CD4-positive, CD25-positive, alpha-beta regulatory T cell (primary cell): Measurements from ENCODE around the gene PTH1R. TPM values are rescaled to one million over a fixed set of nuclear protein-coding genes. Genes with fewer than 3 reads are reported as not detected.

Experiments
- ATAC-seq, 2 donors: fragments of 150-1000 bp; cut with Tn5 transposase; one replicate each; pipeline ENCODE4 v1.10.0; 2021; ENCODE audit warnings: low read depth in 2 of 2, moderate number of reproducible peaks in 2 of 2, moderate library complexity in 1 of 2
- DNase-seq, 3 donors: peaks; one replicate each; pipeline versions ENCODE4 v3.0.0 to v3.0.0-alpha.2; 2012 to 2022; ENCODE audit warnings: mixed read lengths in 1 of 3
- H3K27ac ChIP-seq: one replicate; pipeline ENCODE4 v1.7.0; 2013; ENCODE audit warnings: mild to moderate bottlenecking, low read length; ENCODE audit not compliant: insufficient read depth, poor library complexity, severe bottlenecking
- H3K27me3 ChIP-seq: one replicate; pipeline ENCODE4 v1.7.0; 2013; ENCODE audit warnings: low read length; ENCODE audit not compliant: control insufficient read depth, insufficient read depth
- H3K36me3 ChIP-seq: one replicate; pipeline ENCODE4 v1.7.0; 2013; ENCODE audit warnings: mild to moderate bottlenecking, low read length, moderate library complexity; ENCODE audit not compliant: control insufficient read depth, insufficient read depth
- H3K4me1 ChIP-seq: 2 replicates; pipeline ENCODE4 v1.7.0; 2013; ENCODE audit warnings: mild to moderate bottlenecking, low read length; ENCODE audit not compliant: insufficient read depth, control insufficient read depth, poor library complexity, severe bottlenecking
- H3K4me3 ChIP-seq: one replicate; pipeline ENCODE4 v1.7.0; 2013; ENCODE audit warnings: low read depth, mild to moderate bottlenecking, low read length, moderate library complexity
- H3K9me3 ChIP-seq, 2 experiments: 1 replicate in 1 of 2; 2 replicates in 1 of 2; pipeline ENCODE4 v1.7.0; 2013; ENCODE audit warnings: low read length in 2 of 2, mild to moderate bottlenecking in 1 of 2, moderate library complexity in 1 of 2; ENCODE audit not compliant: control insufficient read depth in 2 of 2
- H3K27ac Mint-ChIP-seq, 3 donors: one replicate each; pipeline ENCODE4 v1.8.0; 2020 to 2022; ENCODE audit warnings: mild to moderate bottlenecking in 3 of 3, mixed read lengths in 3 of 3, moderate library complexity in 2 of 3
- H3K27me3 Mint-ChIP-seq: one replicate; pipeline ENCODE4 v1.8.0; 2022; ENCODE audit warnings: mild to moderate bottlenecking, mixed read lengths
- H3K36me3 Mint-ChIP-seq: one replicate; pipeline ENCODE4 v1.8.0; 2020; ENCODE audit warnings: mixed read lengths
- H3K4me1 Mint-ChIP-seq, 4 donors: one replicate each; pipeline ENCODE4 v1.8.0; 2020 to 2022; ENCODE audit warnings: mixed read lengths in 4 of 4, mild to moderate bottlenecking in 1 of 4
- H3K4me3 Mint-ChIP-seq, 4 donors: one replicate each; pipeline ENCODE4 v1.8.0; 2020 to 2022; ENCODE audit warnings: mild to moderate bottlenecking in 4 of 4, mixed read lengths in 4 of 4, moderate library complexity in 3 of 4
- H3K9me3 Mint-ChIP-seq, 7 donors: one replicate each; pipeline ENCODE4 v1.8.0; 2020 to 2022; ENCODE audit warnings: mixed read lengths in 7 of 7, mild to moderate bottlenecking in 3 of 7, moderate library complexity in 2 of 7
- polyA plus RNA-seq, 4 donors: library from polyadenylated mRNA; unstranded; fragments of 300-500 nt; fragmentation: Illumina TruSeq; gene quantifications; one replicate each; pipeline ENCODE4 v1.2.3, GENCODE V29; 2021
- total RNA-seq: library from RNA; stranded (reverse); gene quantifications from one replicate; pipeline ENCODE4 v1.2.3, GENCODE V29; 2022

PTH1R gene
- total and polyA plus RNA-seq, 5 donors from 2014 or later: not detected

- Histone ChIP-seq H3K9me3 (no peaks in the 10 kb centered on the region), H3K4me3 (no peak overlapping the region), H3K36me3 (peaks cover 70% of the 10 kb centered on the region), H3K27me3 (no peaks in the 10 kb centered on the region), H3K4me1 (peaks cover 2% of the 10 kb centered on the region), H3K27ac (no peak overlapping the region)
- Mint-ChIP-seq H3K27me3 (no peaks in the 10 kb centered on the region), H3K4me3 (no peak overlapping the region), H3K9me3 (no peaks in the 10 kb centered on the region), H3K36me3 (peaks cover 43% of the 10 kb centered on the region), H3K4me1 (peaks cover 13 to 68% (median 36%) of the 10 kb centered on the region in 4 donors), H3K27ac (peak overlapping the region; percentile 46 to 79 (median 62))
- no peak for ATAC-seq
- DNase-seq: no peak
Observed at GRCh38 chr3:46939578-46940445, 62.3 kb downstream of the PTH1R start.

DNA sequence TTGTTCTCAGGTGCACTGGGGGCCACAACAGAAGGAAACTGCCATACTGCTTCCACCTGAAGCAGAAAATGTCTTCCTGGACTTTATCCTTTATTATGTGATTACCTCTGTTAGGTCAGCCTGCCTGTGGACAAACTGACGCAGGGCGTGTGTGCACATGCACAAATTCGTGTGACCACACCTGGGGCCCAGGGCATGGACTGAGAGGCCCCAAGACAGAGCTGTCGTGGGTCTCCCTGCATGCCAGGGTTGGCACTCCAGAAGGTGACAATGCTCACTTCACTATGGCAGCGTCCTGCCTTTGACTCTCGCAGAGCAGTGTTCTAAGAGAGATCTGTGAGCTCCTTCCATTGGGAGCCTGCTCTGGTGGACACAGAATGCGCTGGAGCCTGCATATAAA is 64.6 kb downstream of the PTH1R start:
- ATAC-seq: no peak
- H3K4me1 Mint-ChIP-seq: peaks cover 6 to 75% (median 47%) of the 10 kb centered on the region in 4 donors
- H3K36me3 ChIP-seq: peaks cover 53% of the 10 kb centered on the region
- H3K4me3 ChIP-seq: no peak overlapping the region
- H3K4me1 ChIP-seq: peaks cover 8% of the 10 kb centered on the region
- no peak for DNase-seq
- no peaks in the 10 kb centered on the region for H3K9me3 Mint-ChIP-seq
- H3K36me3 Mint-ChIP-seq: peaks cover 46% of the 10 kb centered on the region
- no peaks in the 10 kb centered on the region for H3K27me3 Mint-ChIP-seq
- H3K27ac ChIP-seq: no peak overlapping the region
- no peaks in the 10 kb centered on the region for H3K27me3 ChIP-seq
- H3K9me3 ChIP-seq: no peaks in the 10 kb centered on the region
- H3K27ac Mint-ChIP-seq: peak overlapping the region in 1 of 3 donors; percentile 78
- H3K4me3 Mint-ChIP-seq: no peak overlapping the region

GRCh38 chr3:46942481-46943236 is 65.1 kb downstream of the PTH1R start:
- Histone ChIP-seq H3K4me3 (no peak overlapping the region), H3K27me3 (no peaks in the 10 kb centered on the region), H3K4me1 (peaks cover 14% of the 10 kb centered on the region), H3K36me3 (peaks cover 48% of the 10 kb centered on the region), H3K27ac (no peak overlapping the region), H3K9me3 (no peaks in the 10 kb centered on the region)
- peaks cover 6 to 81% (median 51%) of the 10 kb centered on the region in 4 donors for H3K4me1 Mint-ChIP-seq
- no peak for DNase-seq
- ATAC-seq: no peak
- peak overlapping the region in 1 of 3 donors; percentile 78 for H3K27ac Mint-ChIP-seq
- H3K36me3 Mint-ChIP-seq: peaks cover 46% of the 10 kb centered on the region
- H3K4me3 Mint-ChIP-seq: peak overlapping the region in 1 of 4 donors; percentile 32
- no peaks in the 10 kb centered on the region for H3K9me3 Mint-ChIP-seq
- H3K27me3 Mint-ChIP-seq: no peaks in the 10 kb centered on the region

DNA sequence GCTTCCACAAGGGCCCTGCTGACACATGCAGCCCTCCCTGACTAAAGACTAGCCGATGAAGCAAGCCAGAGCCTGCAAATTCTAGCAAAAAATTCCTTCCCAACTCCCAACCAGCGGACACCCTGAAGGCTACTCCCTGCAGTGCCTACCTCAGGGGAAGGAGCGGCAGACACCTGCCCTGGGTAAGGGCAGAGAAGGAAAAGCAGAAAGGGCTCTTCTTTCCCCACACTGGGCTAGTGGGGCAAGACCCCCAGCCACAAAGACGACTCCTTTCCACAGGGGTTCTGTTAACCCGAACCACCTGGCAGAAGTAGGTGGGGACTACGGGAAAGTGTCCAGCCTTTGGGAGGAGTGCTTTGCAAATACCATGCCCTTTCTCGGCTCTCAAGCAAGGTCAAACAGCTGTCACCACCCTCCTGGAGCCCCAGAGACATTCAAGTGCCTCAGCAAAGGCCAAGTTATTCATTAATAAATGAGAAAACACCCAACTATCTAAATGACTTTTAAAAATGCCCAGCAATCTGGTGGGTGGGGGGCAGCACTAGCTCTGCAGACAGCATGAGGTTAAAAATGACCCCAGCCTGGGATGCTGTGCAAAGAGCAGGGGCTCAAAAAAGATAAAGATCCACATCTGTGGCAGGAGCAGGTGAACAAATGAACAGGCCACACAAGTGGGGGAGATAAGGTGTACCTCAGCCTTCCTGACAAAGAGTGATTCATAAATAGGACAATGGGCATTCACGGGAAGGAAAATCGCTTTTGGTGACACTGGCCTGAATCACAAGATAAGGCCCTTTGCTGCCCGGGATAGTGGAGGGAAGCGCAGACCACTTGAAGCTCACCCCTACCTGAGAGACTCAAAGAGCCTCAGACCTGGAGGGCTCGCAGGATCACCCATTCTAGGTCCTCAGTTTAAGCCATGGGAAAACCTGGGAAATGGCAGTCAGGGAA is 66.0 kb downstream of the PTH1R start:
- no peaks in the 10 kb centered on the region for H3K9me3 Mint-ChIP-seq
- H3K27ac ChIP-seq: no peak overlapping the region
- ATAC-seq: no peak
- peaks cover 39% of the 10 kb centered on the region for H3K36me3 Mint-ChIP-seq
- peaks cover 40% of the 10 kb centered on the region for H3K36me3 ChIP-seq
- H3K4me3 Mint-ChIP-seq: no peak overlapping the region
- H3K4me3 ChIP-seq: no peak overlapping the region
- H3K27me3 ChIP-seq: no peaks in the 10 kb centered on the region
- H3K27ac Mint-ChIP-seq: peak overlapping the region in 2 of 3 donors; percentile 44 to 78
- H3K4me1 ChIP-seq: peaks cover 23% of the 10 kb centered on the region
- DNase-seq: no peak
- peaks cover 6 to 84% (median 54%) of the 10 kb centered on the region in 4 donors for H3K4me1 Mint-ChIP-seq
- H3K27me3 Mint-ChIP-seq: no peaks in the 10 kb centered on the region
- no peaks in the 10 kb centered on the region for H3K9me3 ChIP-seq

DNA sequence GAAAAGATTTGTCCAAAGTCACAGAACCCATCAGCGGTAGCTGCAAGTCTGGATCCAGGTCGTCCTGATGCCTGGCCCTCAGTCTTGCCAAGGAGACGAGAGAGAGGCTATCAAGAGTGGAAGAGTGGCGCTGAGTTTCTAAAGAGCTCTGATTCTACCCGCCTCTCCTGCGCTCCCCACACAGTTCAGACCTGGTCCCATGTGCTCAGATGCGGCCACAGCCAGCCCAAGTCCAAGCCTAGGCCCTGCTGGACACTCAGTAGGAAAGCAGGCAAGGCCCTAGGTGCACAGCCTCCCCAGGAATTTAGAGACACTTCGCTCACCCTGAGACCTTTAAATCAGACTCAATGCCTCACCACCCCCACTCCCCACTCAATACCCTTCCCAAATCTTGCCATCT is 66.7 kb downstream of the PTH1R start:
- no peaks in the 10 kb centered on the region for H3K27me3 ChIP-seq
- no peaks in the 10 kb centered on the region for H3K27me3 Mint-ChIP-seq
- H3K36me3 ChIP-seq: peaks cover 33% of the 10 kb centered on the region
- peaks cover 34% of the 10 kb centered on the region for H3K36me3 Mint-ChIP-seq
- no peak overlapping the region for H3K4me3 ChIP-seq
- DNase-seq: no peak
- H3K27ac Mint-ChIP-seq: peak overlapping the region in 2 of 3 donors; percentile 44 to 98
- peaks cover 1 to 86% (median 59%) of the 10 kb centered on the region in 4 donors for H3K4me1 Mint-ChIP-seq
- no peaks in the 10 kb centered on the region for H3K9me3 Mint-ChIP-seq
- no peak overlapping the region for H3K27ac ChIP-seq
- ATAC-seq: no peak
- peaks cover 30% of the 10 kb centered on the region for H3K4me1 ChIP-seq
- H3K4me3 Mint-ChIP-seq: no peak overlapping the region
- no peaks in the 10 kb centered on the region for H3K9me3 ChIP-seq

- Histone ChIP-seq H3K4me1 (peaks cover 51% of the 10 kb centered on the region), H3K36me3 (peaks cover 14% of the 10 kb centered on the region)
- DNase-seq: no peak
Observed at GRCh38 chr3:46946416-46946815, 68.9 kb downstream of the PTH1R start.

More at GRCh38 chr3:46946416-46946815, 68.9 kb downstream of the PTH1R start:
- peak overlapping the region; percentile 81 for H3K27ac ChIP-seq
- no peaks in the 10 kb centered on the region for H3K9me3 ChIP-seq
- H3K27ac Mint-ChIP-seq: peak overlapping the region; percentile 84 to 97 (median 87)
- no peak for ATAC-seq
- peak overlapping the region; percentile 44 for H3K4me3 ChIP-seq
- H3K4me3 Mint-ChIP-seq: peak overlapping the region in 2 of 4 donors; percentile 4 to 61
- no peaks in the 10 kb centered on the region for H3K9me3 Mint-ChIP-seq
- no peaks in the 10 kb centered on the region for H3K27me3 ChIP-seq
- no peaks in the 10 kb centered on the region for H3K27me3 Mint-ChIP-seq
- peaks cover 0 to 92% (median 64%) of the 10 kb centered on the region in 4 donors for H3K4me1 Mint-ChIP-seq
- peaks cover 20% of the 10 kb centered on the region for H3K36me3 Mint-ChIP-seq
